Neural cell (in vitro differentiated cells): Measurements from ENCODE around the gene MIEF1.

Experiments used
- CTCF ChIP-seq: fragments of 450-650 bp; IDR thresholded peaks from 2 replicates; pipeline ENCODE4 v1.5.1; 2014; ENCODE audit warnings: antibody characterized with exemption, mild to moderate bottlenecking, moderate library complexity; ENCODE audit not compliant: poor library complexity, severe bottlenecking
- EZH2 ChIP-seq: fragments of 200-600, 300-800 bp; shearing (Covaris generic), sonication (generic); IDR thresholded peaks from 2 replicates; pipeline ENCODE4 v1.6.1; 2014; ENCODE audit warnings: antibody characterized with exemption, low read length, borderline replicate concordance, mild to moderate bottlenecking; ENCODE audit not compliant: insufficient read depth, poor library complexity, severe bottlenecking

- no peak for TF ChIP-seq EZH2
- TF ChIP-seq CTCF, result no peak
Observed at GRCh38 chr22:39526736-39527171, 24.7 kb downstream of the MIEF1 start.
